ENCODE measurements around the gene NDEL1.

NDEL1 gene

DNA sequence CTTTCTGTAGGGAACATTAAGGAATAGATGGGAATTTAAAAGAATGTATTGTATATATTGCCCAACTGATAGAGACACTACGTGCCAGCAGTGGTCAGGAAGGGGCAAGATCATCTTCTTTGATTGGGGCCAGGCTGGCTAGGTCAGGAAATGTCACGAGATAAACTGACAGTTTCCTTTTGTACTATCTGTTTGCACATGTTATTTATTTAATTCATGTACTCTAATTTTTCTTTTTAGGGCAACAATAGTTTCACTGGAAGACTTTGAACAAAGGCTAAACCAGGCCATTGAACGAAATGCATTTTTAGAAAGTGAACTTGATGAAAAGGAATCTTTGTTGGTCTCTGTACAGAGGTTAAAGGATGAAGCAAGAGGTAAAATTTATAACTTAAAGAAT lies 12.6 kb downstream of the NDEL1 start:
- Histone ChIP-seq H2BK5ac (ENCODE audit: low read length) (no peak overlapping the region), H2BK15ac (replicated peaks; ENCODE audit: low read depth) (no peak overlapping the region), H3K27ac (ENCODE audit: low read depth, low read length) (no peak overlapping the region), H3K18ac (ENCODE audit: low read length) (no peak overlapping the region), H2BK120ac (ENCODE audit: low read depth, low read length) (no peak overlapping the region), H3K36me3 (ENCODE audit: control insufficient read depth, insufficient read depth, low read length) (peaks cover 4% of the 10 kb centered on the region), H3K4me3 (ENCODE audit: low read length) (no peak overlapping the region), H2AK5ac (ENCODE audit: low read length) (no peak overlapping the region), H3K9ac (ENCODE audit: low read length) (no peak overlapping the region), H3K56ac (ENCODE audit: low read length) (no peak overlapping the region), H3K4me1 (ENCODE audit: control insufficient read depth, low read depth, low read length) (no peaks in the 10 kb centered on the region), H3K27me3 (ENCODE audit: insufficient read depth, low read length, poor library complexity) (no peaks in the 10 kb centered on the region), H4K5ac (ENCODE audit: low read length) (no peak overlapping the region), H4K8ac (ENCODE audit: low read depth, low read length) (no peak overlapping the region), H3K23ac (ENCODE audit: low read length) (no peak overlapping the region), H3K4me2 (ENCODE audit: low read length) (no peak overlapping the region), H3K79me1 (ENCODE audit: low read length) (peaks cover 8% of the 10 kb centered on the region), H3K4ac (ENCODE audit: low read depth, low read length) (no peak overlapping the region), H3K79me2 (ENCODE audit: control insufficient read depth, insufficient read depth, low read length) (peaks cover 2% of the 10 kb centered on the region)
- DNase-seq = no peak
- no CpG with 5 or more reads among the region's 3 CpGs for WGBS (ENCODE audit: extremely low coverage, insufficient coverage, low lambda C conversion rate)

GRCh38 chr17:8451933-8452614 lies 16.4 kb downstream of the NDEL1 start:
- H3K18ac ChIP-seq (ENCODE audit: low read length) = no peak overlapping the region
- peaks cover 5% of the 10 kb centered on the region for H3K36me3 ChIP-seq (ENCODE audit: control insufficient read depth, insufficient read depth, low read length)
- H3K79me1 ChIP-seq (ENCODE audit: low read length) = peaks cover 1% of the 10 kb centered on the region
- H3K23ac ChIP-seq (ENCODE audit: low read length) = no peak overlapping the region
- no peak overlapping the region for H3K56ac ChIP-seq (ENCODE audit: low read length)
- H2AK5ac ChIP-seq (ENCODE audit: low read length) = no peak overlapping the region
- H3K4me3 ChIP-seq (ENCODE audit: low read length) = no peak overlapping the region
- no peak for DNase-seq
- no peak overlapping the region for H2BK120ac ChIP-seq (ENCODE audit: low read depth, low read length)
- no peak overlapping the region for H2BK15ac ChIP-seq (replicated peaks; ENCODE audit: low read depth)
- no peak overlapping the region for H4K8ac ChIP-seq (ENCODE audit: low read depth, low read length)
- WGBS (ENCODE audit: extremely low coverage, insufficient coverage, low lambda C conversion rate) = no CpG with 5 or more reads among the region's 8 CpGs
- H3K27ac ChIP-seq (ENCODE audit: low read depth, low read length) = no peak overlapping the region
- H3K27me3 ChIP-seq (ENCODE audit: insufficient read depth, low read length, poor library complexity) = no peaks in the 10 kb centered on the region
- H3K4me2 ChIP-seq (ENCODE audit: low read length) = no peak overlapping the region
- no peaks in the 10 kb centered on the region for H3K79me2 ChIP-seq (ENCODE audit: control insufficient read depth, insufficient read depth, low read length)
- H3K9ac ChIP-seq (ENCODE audit: low read length) = no peak overlapping the region
- no peaks in the 10 kb centered on the region for H3K4me1 ChIP-seq (ENCODE audit: control insufficient read depth, low read depth, low read length)
- H2BK5ac ChIP-seq (ENCODE audit: low read length) = no peak overlapping the region
- H3K4ac ChIP-seq (ENCODE audit: low read depth, low read length) = no peak overlapping the region
- H4K5ac ChIP-seq (ENCODE audit: low read length) = no peak overlapping the region

- peaks cover 5% of the 10 kb centered on the region for H3K36me3 ChIP-seq (ENCODE audit: control insufficient read depth, insufficient read depth, low read length)
- no CpG with 5 or more reads among the region's 3 CpGs for WGBS (ENCODE audit: extremely low coverage, insufficient coverage, low lambda C conversion rate)
- no peak overlapping the region for H3K27ac ChIP-seq (ENCODE audit: low read depth, low read length)
- no peak overlapping the region for H2BK5ac ChIP-seq (ENCODE audit: low read length)
- no peak overlapping the region for H2AK5ac ChIP-seq (ENCODE audit: low read length)
- no peak overlapping the region for H2BK15ac ChIP-seq (replicated peaks; ENCODE audit: low read depth)
- H2BK120ac ChIP-seq (ENCODE audit: low read depth, low read length) = no peak overlapping the region
- H3K9ac ChIP-seq (ENCODE audit: low read length) = no peak overlapping the region
- H3K79me2 ChIP-seq (ENCODE audit: control insufficient read depth, insufficient read depth, low read length) = no peaks in the 10 kb centered on the region
- DNase-seq = no peak
- no peaks in the 10 kb centered on the region for H3K27me3 ChIP-seq (ENCODE audit: insufficient read depth, low read length, poor library complexity)
- no peak overlapping the region for H3K4ac ChIP-seq (ENCODE audit: low read depth, low read length)
- H3K56ac ChIP-seq (ENCODE audit: low read length) = no peak overlapping the region
- no peak overlapping the region for H4K8ac ChIP-seq (ENCODE audit: low read depth, low read length)
- peaks cover 1% of the 10 kb centered on the region for H3K79me1 ChIP-seq (ENCODE audit: low read length)
- H3K23ac ChIP-seq (ENCODE audit: low read length) = no peak overlapping the region
- H3K18ac ChIP-seq (ENCODE audit: low read length) = no peak overlapping the region
- no peak overlapping the region for H3K4me2 ChIP-seq (ENCODE audit: low read length)
- no peak overlapping the region for H4K5ac ChIP-seq (ENCODE audit: low read length)
- H3K4me3 ChIP-seq (ENCODE audit: low read length) = no peak overlapping the region
- H3K4me1 ChIP-seq (ENCODE audit: control insufficient read depth, low read depth, low read length) = no peaks in the 10 kb centered on the region
Measured at GRCh38 chr17:8453326-8453725, 17.6 kb downstream of the NDEL1 start.

DNA sequence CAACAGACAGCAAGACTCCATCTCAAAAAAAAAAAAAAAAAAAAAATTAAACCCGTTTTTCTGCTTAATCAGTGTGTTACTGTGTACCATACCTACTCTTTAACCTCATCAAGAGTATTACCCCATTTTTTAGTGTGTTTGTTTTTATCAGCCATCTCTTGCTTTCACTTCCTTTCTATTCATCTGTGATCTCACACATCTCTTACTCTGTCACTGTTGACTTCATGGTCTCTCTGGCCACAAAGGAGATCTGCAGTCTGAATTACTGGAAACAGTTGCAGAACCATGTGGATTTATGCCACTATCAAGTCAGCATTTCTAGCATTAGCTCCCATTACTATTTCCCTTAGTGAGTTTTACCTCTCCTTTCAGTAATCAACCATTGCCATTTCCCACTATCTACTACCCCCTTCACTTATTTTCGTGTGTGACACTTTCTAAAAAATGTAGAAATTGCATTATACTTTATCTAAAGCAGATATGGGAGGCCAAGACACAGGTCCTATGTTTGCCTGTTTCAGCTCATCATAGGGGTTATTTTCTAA lies 20.1 kb downstream of the NDEL1 start:
- no peak overlapping the region for H2BK120ac ChIP-seq (ENCODE audit: low read depth, low read length)
- no peak overlapping the region for H3K56ac ChIP-seq (ENCODE audit: low read length)
- H2AK5ac ChIP-seq (ENCODE audit: low read length) = no peak overlapping the region
- no peak overlapping the region for H3K23ac ChIP-seq (ENCODE audit: low read length)
- no peak overlapping the region for H3K4me2 ChIP-seq (ENCODE audit: low read length)
- H3K79me2 ChIP-seq (ENCODE audit: control insufficient read depth, insufficient read depth, low read length) = no peaks in the 10 kb centered on the region
- no peak overlapping the region for H3K18ac ChIP-seq (ENCODE audit: low read length)
- no peak overlapping the region for H4K5ac ChIP-seq (ENCODE audit: low read length)
- H3K4me1 ChIP-seq (ENCODE audit: control insufficient read depth, low read depth, low read length) = no peaks in the 10 kb centered on the region
- no peak overlapping the region for H4K8ac ChIP-seq (ENCODE audit: low read depth, low read length)
- H2BK15ac ChIP-seq (replicated peaks; ENCODE audit: low read depth) = no peak overlapping the region
- no peak overlapping the region for H2BK5ac ChIP-seq (ENCODE audit: low read length)
- no peak overlapping the region for H3K4me3 ChIP-seq (ENCODE audit: low read length)
- peaks cover 3% of the 10 kb centered on the region for H3K36me3 ChIP-seq (ENCODE audit: control insufficient read depth, insufficient read depth, low read length)
- H3K27me3 ChIP-seq (ENCODE audit: insufficient read depth, low read length, poor library complexity) = no peaks in the 10 kb centered on the region
- no CpG with 5 or more reads among the region's 2 CpGs for WGBS (ENCODE audit: extremely low coverage, insufficient coverage, low lambda C conversion rate)
- H3K27ac ChIP-seq (ENCODE audit: low read depth, low read length) = no peak overlapping the region
- no peak overlapping the region for H3K9ac ChIP-seq (ENCODE audit: low read length)
- no peak overlapping the region for H3K4ac ChIP-seq (ENCODE audit: low read depth, low read length)
- no peaks in the 10 kb centered on the region for H3K79me1 ChIP-seq (ENCODE audit: low read length)
- DNase-seq = no peak

DNA sequence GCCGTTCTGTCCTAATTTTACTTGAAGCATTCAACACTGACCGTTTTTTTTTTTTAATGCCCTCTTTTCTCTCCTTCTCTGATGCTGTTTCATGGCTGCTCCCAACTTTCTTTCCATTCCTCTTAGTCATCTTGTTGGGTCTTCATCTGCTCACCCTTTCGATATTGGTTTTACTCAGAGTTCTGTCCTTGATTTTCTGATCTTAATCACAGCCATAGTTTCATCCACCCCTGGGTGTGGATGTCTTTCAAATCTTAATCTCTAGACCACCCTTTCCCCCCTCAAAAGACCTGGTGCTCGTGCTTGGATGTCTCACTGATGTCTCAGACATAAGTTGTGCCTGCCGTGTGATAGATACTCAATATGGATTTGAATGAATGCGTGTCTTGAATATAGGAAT lies 22.4 kb downstream of the NDEL1 start:
- no peak overlapping the region for H2BK5ac ChIP-seq (ENCODE audit: low read length)
- no peak overlapping the region for H4K5ac ChIP-seq (ENCODE audit: low read length)
- no peaks in the 10 kb centered on the region for H3K4me1 ChIP-seq (ENCODE audit: control insufficient read depth, low read depth, low read length)
- H2BK120ac ChIP-seq (ENCODE audit: low read depth, low read length) = no peak overlapping the region
- peaks cover 3% of the 10 kb centered on the region for H3K79me1 ChIP-seq (ENCODE audit: low read length)
- no peaks in the 10 kb centered on the region for H3K79me2 ChIP-seq (ENCODE audit: control insufficient read depth, insufficient read depth, low read length)
- H2AK5ac ChIP-seq (ENCODE audit: low read length) = no peak overlapping the region
- no peak overlapping the region for H3K4me3 ChIP-seq (ENCODE audit: low read length)
- no peak overlapping the region for H3K56ac ChIP-seq (ENCODE audit: low read length)
- no peak overlapping the region for H3K23ac ChIP-seq (ENCODE audit: low read length)
- no peak overlapping the region for H3K9ac ChIP-seq (ENCODE audit: low read length)
- H3K4me2 ChIP-seq (ENCODE audit: low read length) = no peak overlapping the region
- H3K27me3 ChIP-seq (ENCODE audit: insufficient read depth, low read length, poor library complexity) = no peaks in the 10 kb centered on the region
- DNase-seq = no peak
- H3K36me3 ChIP-seq (ENCODE audit: control insufficient read depth, insufficient read depth, low read length) = peaks cover 8% of the 10 kb centered on the region
- no peak overlapping the region for H3K18ac ChIP-seq (ENCODE audit: low read length)
- no peak overlapping the region for H4K8ac ChIP-seq (ENCODE audit: low read depth, low read length)
- WGBS (ENCODE audit: extremely low coverage, insufficient coverage, low lambda C conversion rate) = no CpG with 5 or more reads among the region's 6 CpGs
- no peak overlapping the region for H3K4ac ChIP-seq (ENCODE audit: low read depth, low read length)
- no peak overlapping the region for H2BK15ac ChIP-seq (replicated peaks; ENCODE audit: low read depth)
- H3K27ac ChIP-seq (ENCODE audit: low read depth, low read length) = no peak overlapping the region

GRCh38 chr17:8459107-8459506 lies 23.4 kb downstream of the NDEL1 start:
- no peak overlapping the region for H2BK15ac ChIP-seq (replicated peaks; ENCODE audit: low read depth)
- H3K9ac ChIP-seq (ENCODE audit: low read length) = no peak overlapping the region
- no peak overlapping the region for H3K27ac ChIP-seq (ENCODE audit: low read depth, low read length)
- no peak overlapping the region for H3K23ac ChIP-seq (ENCODE audit: low read length)
- no peak for DNase-seq
- peaks cover 8% of the 10 kb centered on the region for H3K79me1 ChIP-seq (ENCODE audit: low read length)
- no peak overlapping the region for H2BK5ac ChIP-seq (ENCODE audit: low read length)
- no peaks in the 10 kb centered on the region for H3K4me1 ChIP-seq (ENCODE audit: control insufficient read depth, low read depth, low read length)
- H3K79me2 ChIP-seq (ENCODE audit: control insufficient read depth, insufficient read depth, low read length) = no peaks in the 10 kb centered on the region
- no CpG with 5 or more reads among the region's 4 CpGs for WGBS (ENCODE audit: extremely low coverage, insufficient coverage, low lambda C conversion rate)
- no peak overlapping the region for H3K18ac ChIP-seq (ENCODE audit: low read length)
- H2BK120ac ChIP-seq (ENCODE audit: low read depth, low read length) = no peak overlapping the region
- no peak overlapping the region for H4K8ac ChIP-seq (ENCODE audit: low read depth, low read length)
- no peaks in the 10 kb centered on the region for H3K27me3 ChIP-seq (ENCODE audit: insufficient read depth, low read length, poor library complexity)
- no peak overlapping the region for H3K4ac ChIP-seq (ENCODE audit: low read depth, low read length)
- no peak overlapping the region for H3K56ac ChIP-seq (ENCODE audit: low read length)
- no peak overlapping the region for H4K5ac ChIP-seq (ENCODE audit: low read length)
- peaks cover 8% of the 10 kb centered on the region for H3K36me3 ChIP-seq (ENCODE audit: control insufficient read depth, insufficient read depth, low read length)
- H3K4me3 ChIP-seq (ENCODE audit: low read length) = no peak overlapping the region
- H3K4me2 ChIP-seq (ENCODE audit: low read length) = no peak overlapping the region
- H2AK5ac ChIP-seq (ENCODE audit: low read length) = no peak overlapping the region
